Ecto neural progenitor cell (in vitro differentiated cells): Measurements from ENCODE around the gene TSPAN3.
A peak's percentile ranks its signal among the peaks of the same experiment; 100 is the strongest.

Experiments
- DNase-seq: peaks from one replicate; pipeline ENCODE4 v3.0.0-alpha.2; 2018; ENCODE audit warnings: low spot score

TSPAN3 gene

DNA sequence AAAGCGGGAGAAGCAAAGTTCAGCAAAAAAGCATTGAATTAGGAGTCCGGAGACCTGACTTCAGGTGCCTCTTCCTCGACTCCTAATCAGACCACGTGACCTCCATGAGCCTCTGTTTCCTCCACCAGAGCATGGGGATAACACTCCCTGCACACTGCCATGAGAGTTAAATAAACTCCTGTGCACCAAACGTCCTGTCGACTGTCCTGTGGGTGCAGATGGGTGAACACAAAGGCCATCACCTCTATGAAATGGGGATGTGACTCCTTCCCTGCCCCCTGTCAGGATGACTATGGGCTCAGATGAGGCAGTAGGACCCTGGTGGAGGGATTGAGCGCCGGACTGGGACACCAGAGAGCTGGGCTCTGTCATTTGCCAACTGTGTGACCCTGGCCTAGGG lies 13.5 kb upstream of the TSPAN3 start:
- DNase-seq, result no peak

GRCh38 chr15:77083381-77084160 lies 12.7 kb upstream of the TSPAN3 start:
- peak; percentile 85 for DNase-seq

DNA sequence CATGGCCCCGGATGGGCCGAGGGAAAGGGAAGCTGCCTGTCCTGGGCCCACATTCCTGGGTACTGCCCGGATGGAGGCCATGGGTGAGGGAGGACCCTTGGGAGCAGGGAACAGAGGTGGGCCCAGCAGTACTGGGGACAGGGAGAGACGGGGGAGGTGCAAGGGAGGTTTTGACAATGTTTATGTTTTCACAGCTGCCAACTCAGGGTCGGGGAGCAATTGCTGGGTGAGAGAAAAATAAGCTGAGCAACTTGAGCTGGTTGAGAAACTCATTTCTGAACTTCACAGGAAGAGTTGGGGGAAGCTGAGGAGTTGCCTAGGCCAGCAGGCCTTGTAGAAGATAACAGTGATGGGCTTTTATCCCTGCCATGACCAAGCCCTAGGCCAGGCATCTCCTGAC lies 11.1 kb upstream of the TSPAN3 start:
- DNase-seq, result no peak

- DNase-seq, result no peak
Observed at GRCh38 chr15:77076323-77076915, 5.5 kb upstream of the TSPAN3 start.

GRCh38 chr15:77075528-77075927 lies 4.6 kb upstream of the TSPAN3 start:
- no peak for DNase-seq

GRCh38 chr15:77074350-77074749 lies 3.4 kb upstream of the TSPAN3 start:
- no peak for DNase-seq

GRCh38 chr15:77071305-77072223 lies 655 bp upstream of the TSPAN3 start:
- no peak for DNase-seq

- no peak for DNase-seq
Observed at GRCh38 chr15:77070180-77070494, 772 bp downstream of the TSPAN3 start.

DNA sequence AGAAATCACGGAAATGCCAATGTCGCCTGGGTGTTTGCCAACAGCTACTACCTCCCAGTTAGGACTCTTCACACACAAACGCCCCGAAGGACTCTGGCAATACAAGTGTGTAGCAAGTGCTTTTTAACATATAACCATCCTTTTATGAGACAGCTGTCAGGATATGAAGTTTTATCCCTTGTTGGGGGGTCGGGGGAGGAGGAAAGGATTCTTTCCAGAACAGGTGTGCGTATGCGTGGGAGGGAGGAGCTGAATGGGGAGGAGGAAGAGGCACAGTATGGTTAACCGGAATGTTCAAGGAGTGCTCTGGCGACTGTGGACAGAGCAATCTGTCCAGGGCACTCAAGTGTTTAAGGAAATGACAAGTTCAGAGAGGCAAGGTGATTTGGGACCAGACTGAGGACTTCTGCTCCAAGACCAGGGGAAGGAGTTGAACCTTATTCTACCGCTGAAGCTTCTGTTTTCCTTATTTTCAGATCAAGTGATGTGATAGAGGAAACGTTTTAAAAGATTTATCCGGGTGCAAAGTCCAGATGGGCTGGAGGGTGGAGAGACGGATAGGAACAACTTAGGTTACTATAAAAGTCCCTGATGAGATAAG lies 1.3 kb downstream of the TSPAN3 start:
- DNase-seq, result no peak

DNA sequence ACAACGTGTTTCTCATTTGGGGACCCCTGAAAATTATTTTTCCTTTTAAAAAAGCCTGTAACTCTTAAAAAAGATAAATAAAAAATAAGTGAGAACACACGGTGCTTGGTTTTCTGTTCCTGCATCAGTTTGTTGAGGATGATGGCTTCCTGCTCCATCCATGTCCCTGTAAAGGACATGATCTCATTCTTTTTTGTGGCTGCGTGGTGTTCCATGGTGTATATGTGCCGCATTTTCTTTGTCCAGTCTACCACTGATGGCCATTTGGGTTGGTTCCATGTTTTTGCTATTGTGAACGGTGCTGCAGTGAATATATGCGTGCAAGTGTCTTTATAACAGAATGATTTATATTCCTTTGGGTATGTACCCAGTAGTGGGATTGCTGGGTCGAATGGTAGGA lies 2.3 kb downstream of the TSPAN3 start:
- no peak for DNase-seq

DNA sequence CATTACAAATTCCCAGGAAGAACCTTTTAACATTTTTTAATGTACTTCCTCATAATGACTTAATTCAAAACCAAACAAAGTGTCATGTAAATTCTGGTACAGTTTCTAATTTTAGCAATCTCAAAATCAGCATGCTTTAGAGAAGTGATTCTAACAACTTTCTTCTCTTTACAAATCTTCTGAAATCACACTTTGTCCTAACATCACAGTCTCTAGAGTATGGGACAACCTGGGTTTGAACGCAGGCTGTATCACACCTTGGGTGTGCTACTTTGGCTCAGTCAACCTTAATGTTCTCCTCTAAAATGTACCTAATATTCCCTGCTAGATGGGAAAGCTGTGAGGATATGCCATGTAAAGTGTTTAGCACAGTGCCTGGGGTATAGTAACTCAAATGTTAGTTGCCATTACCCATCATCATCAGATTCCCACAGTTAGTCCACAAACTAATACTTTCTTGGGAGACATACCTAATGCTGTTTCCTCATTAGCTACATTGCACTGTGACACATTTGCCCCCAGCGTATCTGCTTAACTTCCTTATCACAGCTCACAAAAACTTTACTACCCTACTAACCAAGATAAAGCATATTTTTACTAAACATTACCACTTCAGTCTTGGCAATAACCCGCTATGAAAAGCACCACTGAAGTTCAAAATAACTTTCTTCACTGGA lies 3.1 kb downstream of the TSPAN3 start:
- DNase-seq, result no peak

DNA sequence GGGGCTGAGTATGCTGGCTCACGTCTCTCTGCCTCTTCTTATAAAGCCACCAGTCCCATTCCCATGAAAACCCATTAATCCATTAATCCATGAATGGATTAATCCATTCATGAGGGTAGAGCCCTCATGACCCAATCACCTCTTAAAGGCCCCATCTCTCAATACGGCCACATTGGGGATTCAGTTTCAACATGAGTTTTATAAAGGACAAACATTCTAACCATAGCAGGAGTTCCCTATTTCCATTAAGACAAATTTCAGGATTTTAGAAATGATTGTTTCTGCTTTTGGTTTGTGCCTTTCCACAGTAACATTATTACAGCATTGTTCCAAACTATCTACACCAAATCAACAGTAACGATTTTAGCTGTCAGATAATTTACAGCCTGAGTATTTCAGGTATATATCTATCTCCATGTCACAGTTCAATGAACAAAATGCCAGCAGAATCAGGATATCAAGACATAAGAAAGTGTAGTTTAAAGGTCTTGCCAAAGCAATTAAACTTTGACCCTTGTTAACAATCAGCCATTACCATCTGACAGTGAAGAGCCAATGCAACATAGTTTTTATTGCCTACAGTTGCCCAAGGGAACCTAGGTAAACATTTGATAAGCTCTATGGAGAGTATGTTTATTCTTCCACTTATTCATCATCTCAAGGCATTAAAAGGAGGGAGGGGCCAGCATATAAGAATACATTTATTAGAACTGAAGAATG lies 3.8 kb downstream of the TSPAN3 start:
- DNase-seq, result no peak

- no peak for DNase-seq
Observed at GRCh38 chr15:77064539-77065308, 6.2 kb downstream of the TSPAN3 start.

- DNase-seq, result no peak
Observed at GRCh38 chr15:77064063-77064462, 6.8 kb downstream of the TSPAN3 start.

GRCh38 chr15:77063249-77063648 lies 7.7 kb downstream of the TSPAN3 start:
- DNase-seq, result no peak

DNA sequence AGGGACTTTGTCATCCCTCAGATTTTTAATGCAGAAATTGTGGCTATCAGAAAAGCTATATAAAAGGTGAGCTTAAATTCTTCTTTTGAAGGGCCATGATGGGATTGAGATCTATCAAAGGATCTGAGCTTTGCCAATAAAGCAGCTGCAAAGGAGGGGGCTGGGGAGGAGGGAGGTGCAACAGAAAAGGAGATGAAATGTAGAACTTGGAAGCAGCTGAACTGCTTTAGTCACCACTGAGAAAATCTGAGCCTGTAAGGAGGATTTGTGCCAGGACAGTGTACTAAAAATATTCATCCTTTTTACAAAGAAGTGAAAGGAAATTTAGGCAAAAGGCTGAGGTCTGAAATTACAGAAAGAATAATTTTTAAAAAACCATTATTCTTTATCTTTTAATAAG lies 10.4 kb downstream of the TSPAN3 start:
- DNase-seq, result no peak

DNA sequence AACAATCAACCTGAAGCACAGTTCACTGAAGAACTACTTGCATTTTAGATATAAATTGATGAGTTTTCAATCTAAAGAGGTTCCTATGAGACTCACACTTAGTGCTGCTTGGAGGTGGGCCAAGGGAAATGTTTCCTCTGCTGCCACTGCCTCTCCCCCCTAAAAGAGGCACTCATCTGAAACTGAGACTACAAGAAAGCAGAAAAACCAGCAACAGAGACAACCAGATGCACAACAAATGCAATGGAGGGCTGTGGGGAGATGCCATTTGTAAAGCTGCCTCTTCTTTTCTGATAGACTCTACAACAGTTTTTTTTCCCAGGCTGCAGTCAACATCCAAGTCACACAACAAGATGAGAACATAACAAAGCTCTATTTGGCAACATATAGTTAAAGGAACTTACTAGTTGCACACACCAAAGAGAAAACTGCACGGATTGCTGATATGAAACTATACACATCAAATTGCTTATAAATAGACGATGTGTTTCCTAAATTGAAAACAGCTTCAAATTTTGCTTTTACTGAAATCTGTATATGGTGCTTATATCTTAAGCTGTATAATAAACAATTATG lies 11.0 kb downstream of the TSPAN3 start:
- DNase-seq, result no peak

GRCh38 chr15:77058468-77058867 lies 12.4 kb downstream of the TSPAN3 start:
- no peak for DNase-seq

GRCh38 chr15:77057685-77058084 lies 13.2 kb downstream of the TSPAN3 start:
- no peak for DNase-seq

GRCh38 chr15:77057072-77057471 lies 13.8 kb downstream of the TSPAN3 start:
- no peak for DNase-seq
